ENCODE data around the gene IPO5.
"Not testable (repeated sequence)": the region's sequence is repeated elsewhere in the genome, so short reads cannot be mapped to it uniquely, and the experiment has no call there.

Gene IPO5

GRCh38 chr13:97999653-98000052, 46.2 kb downstream of the IPO5 start:
- no peaks in the 10 kb centered on the region for H3K9me3 Mint-ChIP-seq
- peak overlapping the region in 1 of 2 donors; percentile 13 for H3K27ac Mint-ChIP-seq
- H3K36me3 Mint-ChIP-seq (ENCODE audit: insufficient read depth) = peaks cover 86% of the 10 kb centered on the region
- H3K27me3 Mint-ChIP-seq = no peaks in the 10 kb centered on the region
- DNase-seq (no peak), ATAC-seq (replicated peaks) (no peak)
- no peak overlapping the region for H3K4me3 Mint-ChIP-seq
- H3K4me1 Mint-ChIP-seq (ENCODE audit: low read depth in 2 of 2) = no peaks in the 10 kb centered on the region

- Mint-ChIP-seq H3K27me3 (no peaks in the 10 kb centered on the region), H3K4me1 (ENCODE audit: low read depth in 2 of 2) (no peaks in the 10 kb centered on the region), H3K36me3 (ENCODE audit: insufficient read depth) (peaks cover 98% of the 10 kb centered on the region), H3K9me3 (no peaks in the 10 kb centered on the region), H3K27ac (no peak overlapping the region), H3K4me3 (no peak overlapping the region)
- ATAC-seq (replicated peaks) (no peak), DNase-seq (no peak)
Measured at GRCh38 chr13:98004107-98004506, 50.6 kb downstream of the IPO5 start.

GRCh38 chr13:98004997-98005396, 51.5 kb downstream of the IPO5 start:
- not testable (repeated sequence) for H3K27me3 Mint-ChIP-seq
- H3K36me3 Mint-ChIP-seq (ENCODE audit: insufficient read depth) = peaks cover 98% of the 10 kb centered on the region

GRCh38 chr13:98007001-98007400, 53.5 kb downstream of the IPO5 start:
- Mint-ChIP-seq H3K36me3 (ENCODE audit: insufficient read depth) (peaks cover 96% of the 10 kb centered on the region), H3K9me3 (no peaks in the 10 kb centered on the region), H3K27ac (peak overlapping the region in 1 of 2 donors; percentile 28), H3K4me3 (no peak overlapping the region), H3K4me1 (ENCODE audit: low read depth in 2 of 2) (no peaks in the 10 kb centered on the region), H3K27me3 (no peaks in the 10 kb centered on the region)
- no peak for DNase-seq
- no peak for ATAC-seq (replicated peaks)

More at GRCh38 chr13:98004997-98005396, 51.5 kb downstream of the IPO5 start:
- not testable (repeated sequence) for H3K4me3 Mint-ChIP-seq; ATAC-seq (replicated peaks); H3K27ac Mint-ChIP-seq; H3K9me3 Mint-ChIP-seq; DNase-seq; H3K4me1 Mint-ChIP-seq (ENCODE audit: low read depth in 2 of 2)

GRCh38 chr13:98013241-98013640, 59.8 kb downstream of the IPO5 start:
- peaks cover 86% of the 10 kb centered on the region for H3K36me3 Mint-ChIP-seq (ENCODE audit: insufficient read depth)

GRCh38 chr13:98014766-98015165, 61.3 kb downstream of the IPO5 start:
- no peaks in the 10 kb centered on the region for H3K27me3 Mint-ChIP-seq
- no peak overlapping the region for H3K27ac Mint-ChIP-seq
- H3K4me3 Mint-ChIP-seq = no peak overlapping the region
- DNase-seq (no peak), ATAC-seq (replicated peaks) (no peak)
- H3K4me1 Mint-ChIP-seq (ENCODE audit: low read depth in 2 of 2) = no peaks in the 10 kb centered on the region
- H3K9me3 Mint-ChIP-seq = no peaks in the 10 kb centered on the region
- H3K36me3 Mint-ChIP-seq (ENCODE audit: insufficient read depth) = peaks cover 86% of the 10 kb centered on the region

More at GRCh38 chr13:98013241-98013640, 59.8 kb downstream of the IPO5 start:
- DNase-seq = no peak
- Mint-ChIP-seq H3K4me3 (no peak overlapping the region), H3K27me3 (no peaks in the 10 kb centered on the region), H3K27ac (no peak overlapping the region), H3K4me1 (ENCODE audit: low read depth in 2 of 2) (no peaks in the 10 kb centered on the region), H3K9me3 (no peaks in the 10 kb centered on the region)
- ATAC-seq (replicated peaks) = no peak

- no peak for DNase-seq
- no peak for ATAC-seq (replicated peaks)
- no peaks in the 10 kb centered on the region for H3K27me3 Mint-ChIP-seq
- no peak overlapping the region for H3K4me3 Mint-ChIP-seq
- H3K36me3 Mint-ChIP-seq (ENCODE audit: insufficient read depth) = peaks cover 76% of the 10 kb centered on the region
- H3K9me3 Mint-ChIP-seq = no peaks in the 10 kb centered on the region
- H3K4me1 Mint-ChIP-seq (ENCODE audit: low read depth in 2 of 2) = no peaks in the 10 kb centered on the region
- H3K27ac Mint-ChIP-seq = no peak overlapping the region
Measured at GRCh38 chr13:98018293-98018692, 64.8 kb downstream of the IPO5 start.

- Mint-ChIP-seq H3K4me3 (no peak overlapping the region), H3K27ac (peak overlapping the region in 1 of 2 donors; percentile 5), H3K36me3 (ENCODE audit: insufficient read depth) (peaks cover 69% of the 10 kb centered on the region), H3K4me1 (ENCODE audit: low read depth in 2 of 2) (no peaks in the 10 kb centered on the region), H3K27me3 (no peaks in the 10 kb centered on the region), H3K9me3 (no peaks in the 10 kb centered on the region)
- ATAC-seq (replicated peaks) = no peak
- no peak for DNase-seq
Measured at GRCh38 chr13:98019186-98019585, 65.7 kb downstream of the IPO5 start.

- peaks cover 66% of the 10 kb centered on the region for H3K36me3 Mint-ChIP-seq (ENCODE audit: insufficient read depth)
- H3K27ac Mint-ChIP-seq = no peak overlapping the region
- H3K4me3 Mint-ChIP-seq = no peak overlapping the region
- H3K9me3 Mint-ChIP-seq = no peaks in the 10 kb centered on the region
- ATAC-seq (replicated peaks) (no peak), DNase-seq (no peak)
- H3K4me1 Mint-ChIP-seq (ENCODE audit: low read depth in 2 of 2) = no peaks in the 10 kb centered on the region
- no peaks in the 10 kb centered on the region for H3K27me3 Mint-ChIP-seq
Measured at GRCh38 chr13:98020271-98020670, 66.8 kb downstream of the IPO5 start.

GRCh38 chr13:98022210-98022609, 68.7 kb downstream of the IPO5 start:
- Mint-ChIP-seq H3K27me3 (no peaks in the 10 kb centered on the region), H3K4me3 (no peak overlapping the region), H3K4me1 (ENCODE audit: low read depth in 2 of 2) (no peaks in the 10 kb centered on the region), H3K36me3 (ENCODE audit: insufficient read depth) (peaks cover 54% of the 10 kb centered on the region), H3K27ac (no peak overlapping the region), H3K9me3 (no peaks in the 10 kb centered on the region)
- no peak for DNase-seq
- ATAC-seq (replicated peaks) = no peak

GRCh38 chr13:98025480-98026025, 72.1 kb downstream of the IPO5 start:
- Mint-ChIP-seq H3K27ac (no peak overlapping the region), H3K4me3 (no peak overlapping the region), H3K36me3 (ENCODE audit: insufficient read depth) (peaks cover 20% of the 10 kb centered on the region)

GRCh38 chr13:98026457-98026857, 73.0 kb downstream of the IPO5 start:
- H3K27ac Mint-ChIP-seq = no peak overlapping the region
- no peak overlapping the region for H3K4me3 Mint-ChIP-seq
- H3K36me3 Mint-ChIP-seq (ENCODE audit: insufficient read depth) = peaks cover 14% of the 10 kb centered on the region
- no peak for DNase-seq
- no peaks in the 10 kb centered on the region for H3K9me3 Mint-ChIP-seq
- no peaks in the 10 kb centered on the region for H3K27me3 Mint-ChIP-seq
- H3K4me1 Mint-ChIP-seq (ENCODE audit: low read depth in 2 of 2) = no peaks in the 10 kb centered on the region
- ATAC-seq (replicated peaks) = no peak

More at GRCh38 chr13:98025480-98026025, 72.1 kb downstream of the IPO5 start:
- Mint-ChIP-seq H3K9me3 (no peaks in the 10 kb centered on the region), H3K4me1 (ENCODE audit: low read depth in 2 of 2) (no peaks in the 10 kb centered on the region), H3K27me3 (no peaks in the 10 kb centered on the region)
- DNase-seq = no peak
- no peak for ATAC-seq (replicated peaks)

- DNase-seq (no peak), ATAC-seq (replicated peaks) (no peak)
- H3K4me3 Mint-ChIP-seq = no peak overlapping the region
- H3K4me1 Mint-ChIP-seq (ENCODE audit: low read depth in 2 of 2) = no peaks in the 10 kb centered on the region
- H3K27ac Mint-ChIP-seq = no peak overlapping the region
- no peaks in the 10 kb centered on the region for H3K36me3 Mint-ChIP-seq (ENCODE audit: insufficient read depth)
- no peaks in the 10 kb centered on the region for H3K9me3 Mint-ChIP-seq
- peaks cover 0 to 12% of the 10 kb centered on the region in 2 donors for H3K27me3 Mint-ChIP-seq
Measured at GRCh38 chr13:98032168-98032567, 78.7 kb downstream of the IPO5 start.

- Mint-ChIP-seq H3K27me3 (peaks cover 0 to 12% of the 10 kb centered on the region in 2 donors), H3K36me3 (ENCODE audit: insufficient read depth) (no peaks in the 10 kb centered on the region), H3K4me1 (ENCODE audit: low read depth in 2 of 2) (no peaks in the 10 kb centered on the region), H3K4me3 (no peak overlapping the region), H3K27ac (no peak overlapping the region), H3K9me3 (no peaks in the 10 kb centered on the region)
- ATAC-seq (replicated peaks) (no peak), DNase-seq (no peak)
Measured at GRCh38 chr13:98033277-98034247, 80.1 kb downstream of the IPO5 start.

Data from effector memory CD8-positive, alpha-beta T cell (primary cell).